Ovary (tissue), 3 donors: Measurements from ENCODE around the gene ENG.

Experiments used
- CTCF ChIP-seq, 3 donors: fragments of 450-650 bp in 2 of 3; fragments of 200-600 bp in 1 of 3; IDR thresholded peaks; one replicate each; pipeline versions ENCODE4 v1.5.1 to v1.8.0; 2016 to 2022; ENCODE audit warnings: antibody characterized with exemption in 3 of 3, mild to moderate bottlenecking in 1 of 3
- EP300 ChIP-seq: sonication (generic); formaldehyde crosslinking; IDR thresholded peaks from one replicate; pipeline ENCODE4 v1.6.1; 2017; ENCODE audit warnings: antibody characterized with exemption
- POLR2A ChIP-seq: fragments of 450-650 bp; IDR thresholded peaks from one replicate; pipeline ENCODE4 v1.6.1; 2017; ENCODE audit warnings: antibody characterized with exemption, mild to moderate bottlenecking, moderate library complexity
- donor health status: DM: no; HTN: no; CAD: no.

GRCh38 chr9:127876026-127876763 is 21.7 kb upstream of the ENG start:
- TF ChIP-seq CTCF (IDR thresholded peaks at IDR 0.05) (no peak), POLR2A (no peak), EP300 (no peak)
